CD14-positive monocyte (primary cell): ENCODE results near the gene SH3PXD2A. TPM values are rescaled to one million over a fixed set of nuclear protein-coding genes. Genes with fewer than 3 reads are reported as not detected.
A peak's percentile ranks its signal among the peaks of the same experiment; 100 is the strongest.

Experiments used
- DNase-seq, 3 donors: peaks; one replicate each; pipeline ENCODE4 v3.0.0-alpha.2; 2011 to 2022
- H2AFZ ChIP-seq: 2 replicates; pipeline ENCODE4 v1.6.0; 2012; ENCODE audit warnings: mild to moderate bottlenecking, low read depth, low read length, inconsistent platforms; ENCODE audit not compliant: insufficient read depth, poor library complexity, severe bottlenecking
- H3K27ac ChIP-seq, 2 donors: 1 replicate in 1 of 2; 2 replicates in 1 of 2; pipeline ENCODE4 v1.5.1; 2012 to 2013; ENCODE audit warnings: low read length in 2 of 2, control low read depth in 1 of 2, inconsistent platforms in 1 of 2, low read depth in 1 of 2, mild to moderate bottlenecking in 1 of 2
- H3K27me3 ChIP-seq, 2 donors: one replicate each; pipeline versions ENCODE4 v1.6.0 to v1.6.1; 2011 to 2013; ENCODE audit warnings: low read length in 2 of 2; ENCODE audit not compliant: control insufficient read depth in 2 of 2, insufficient read depth in 2 of 2
- H3K36me3 ChIP-seq, 2 donors: replicated peaks in 1 of 2; 1 replicate in 1 of 2; 2 replicates in 1 of 2; pipeline versions ENCODE4 v1.5.1 to v1.6.1; 2012 to 2013; ENCODE audit warnings: low read length in 2 of 2, control low read depth in 1 of 2, inconsistent platforms in 1 of 2, mild to moderate bottlenecking in 1 of 2; ENCODE audit not compliant: insufficient read depth in 2 of 2, control insufficient read depth in 1 of 2
- H3K4me1 ChIP-seq, 2 donors: 1 replicate in 1 of 2; 2 replicates in 1 of 2; pipeline versions ENCODE4 v1.5.1 to v1.6.1; 2012 to 2013; ENCODE audit warnings: low read length in 2 of 2, control low read depth in 1 of 2, inconsistent platforms in 1 of 2, mild to moderate bottlenecking in 1 of 2, moderate library complexity in 1 of 2; ENCODE audit not compliant: insufficient read depth in 2 of 2, control insufficient read depth in 1 of 2
- H3K4me2 ChIP-seq: replicated peaks from 2 replicates; pipeline ENCODE3; 2012; ENCODE audit warnings: low read length, moderate library complexity, mild to moderate bottlenecking; ENCODE audit not compliant: poor library complexity, severe bottlenecking; ENCODE audit errors: extremely low read depth
- H3K4me3 ChIP-seq, 3 experiments: fragments of 200-600 bp in 1 of 3; sonication (generic) in 1 of 3; replicated peaks in 1 of 3; 1 replicate in 2 of 3; 2 replicates in 1 of 3; pipeline ENCODE4 v1.5.1; 2011 to 2013; ENCODE audit warnings: low read length in 3 of 3, mild to moderate bottlenecking in 3 of 3, control low read depth in 2 of 3, low read depth in 2 of 3, inconsistent platforms in 1 of 3, moderate library complexity in 1 of 3
- H3K79me2 ChIP-seq: 2 replicates; pipeline ENCODE4 v1.6.0; 2012; ENCODE audit warnings: mild to moderate bottlenecking, control low read depth, inconsistent platforms, low read length, moderate library complexity; ENCODE audit not compliant: insufficient read depth
- H3K9ac ChIP-seq: 2 replicates; pipeline ENCODE4 v1.6.0; 2017; ENCODE audit warnings: low read length, mild to moderate bottlenecking; ENCODE audit not compliant: insufficient read depth, poor library complexity, severe bottlenecking
- H3K9me3 ChIP-seq, 2 donors: replicated peaks in 1 of 2; 1 replicate in 1 of 2; 2 replicates in 1 of 2; pipeline versions ENCODE4 v1.5.1 to v1.6.1; 2012 to 2013; ENCODE audit warnings: low read length in 2 of 2, control low read depth in 1 of 2; ENCODE audit not compliant: control insufficient read depth in 1 of 2, insufficient read depth in 1 of 2
- H4K20me1 ChIP-seq: 2 replicates; pipeline ENCODE4 v1.6.0; 2012; ENCODE audit warnings: mild to moderate bottlenecking, low read length, control low read depth, moderate library complexity; ENCODE audit not compliant: insufficient read depth
- H3K27ac Mint-ChIP-seq, 7 donors: one replicate each; pipeline ENCODE4 v1.8.0; 2020; ENCODE audit warnings: mild to moderate bottlenecking in 7 of 7, mixed read lengths in 7 of 7, moderate library complexity in 6 of 7, inconsistent platforms in 2 of 7
- H3K27me3 Mint-ChIP-seq, 3 donors: one replicate each; pipeline ENCODE4 v1.8.0; 2021 to 2022; ENCODE audit warnings: low read depth in 3 of 3, mild to moderate bottlenecking in 3 of 3, mixed read lengths in 3 of 3, moderate library complexity in 3 of 3, inconsistent platforms in 1 of 3
- H3K36me3 Mint-ChIP-seq, 2 donors: one replicate each; pipeline ENCODE4 v1.8.0; 2020; ENCODE audit warnings: mixed read lengths in 2 of 2, inconsistent platforms in 1 of 2, mild to moderate bottlenecking in 1 of 2
- H3K4me1 Mint-ChIP-seq: one replicate; pipeline ENCODE4 v1.8.0; 2020; ENCODE audit warnings: mild to moderate bottlenecking, mixed read lengths
- H3K4me3 Mint-ChIP-seq, 2 donors: one replicate each; pipeline ENCODE4 v1.8.0; 2020; ENCODE audit warnings: mild to moderate bottlenecking in 2 of 2, mixed read lengths in 2 of 2, moderate library complexity in 1 of 2
- H3K9me3 Mint-ChIP-seq, 7 donors: one replicate each; pipeline ENCODE4 v1.8.0; 2020 to 2022; ENCODE audit warnings: mixed read lengths in 7 of 7, mild to moderate bottlenecking in 6 of 7, moderate library complexity in 6 of 7, inconsistent platforms in 2 of 7
- WGBS: methylation state at CpG from one replicate; pipeline ENCODE4 v1.1.5; 2013; ENCODE audit warnings: missing lambda C conversion rate; ENCODE audit not compliant: insufficient coverage; 5-methylcytosine and 5-hydroxymethylcytosine counted together
- intact Hi-C, 2 donors: fragments of 100-400 bp; cut with micrococcal nuclease; formaldehyde crosslinking; loops; one replicate each; pipeline versions ENCODE4 v1.15.0 to v1.15.1; 2023
- polyA plus RNA-seq, 3 donors: library from polyadenylated mRNA; depleted of rRNA in 1 of 3; unstranded in 2 of 3; stranded (reverse) in 1 of 3; fragments of 300-500 nt in 2 of 3; fragments of >200 nt in 1 of 3; fragmentation: Illumina TruSeq in 2 of 3; gene quantifications; 1 replicate in 2 of 3; 2 replicates in 1 of 3; pipeline ENCODE4 v1.2.3, GENCODE V29; 2012 to 2021
- TF ChIP-seq, protein P1 (sequence below): fragments of 200-600 bp; IDR thresholded peaks from one replicate; pipeline ENCODE4 v1.8.0; 2022; ENCODE audit warnings: antibody characterized with exemption, mild to moderate bottlenecking

The SH3PXD2A gene
- polyA plus RNA-seq, 3 donors = 0.01 to 0.76 (median 0.05) TPM

DNA sequence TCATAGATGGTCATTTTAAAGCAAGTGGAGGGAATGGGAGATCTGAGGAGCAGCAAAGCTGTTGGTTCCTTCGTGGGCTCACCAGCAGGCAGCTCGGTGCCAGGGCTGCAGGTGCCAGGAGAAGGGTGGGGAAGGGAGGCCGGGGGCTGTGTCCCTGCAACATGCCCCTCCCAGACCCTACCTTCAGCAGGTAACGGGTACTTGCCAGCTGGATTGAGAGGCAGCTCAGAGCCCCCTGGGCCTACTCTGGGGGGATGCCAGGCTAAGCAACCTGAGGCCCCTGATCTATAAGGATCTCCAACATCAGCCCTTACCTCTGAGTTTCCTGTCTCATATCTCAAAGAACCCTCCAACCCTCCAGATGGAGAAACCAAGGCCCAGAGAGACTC is 188.6 kb downstream of the SH3PXD2A start:
- intact Hi-C loops = no loop called here
- no CpG with 5 or more reads among the region's 4 CpGs for WGBS

DNA sequence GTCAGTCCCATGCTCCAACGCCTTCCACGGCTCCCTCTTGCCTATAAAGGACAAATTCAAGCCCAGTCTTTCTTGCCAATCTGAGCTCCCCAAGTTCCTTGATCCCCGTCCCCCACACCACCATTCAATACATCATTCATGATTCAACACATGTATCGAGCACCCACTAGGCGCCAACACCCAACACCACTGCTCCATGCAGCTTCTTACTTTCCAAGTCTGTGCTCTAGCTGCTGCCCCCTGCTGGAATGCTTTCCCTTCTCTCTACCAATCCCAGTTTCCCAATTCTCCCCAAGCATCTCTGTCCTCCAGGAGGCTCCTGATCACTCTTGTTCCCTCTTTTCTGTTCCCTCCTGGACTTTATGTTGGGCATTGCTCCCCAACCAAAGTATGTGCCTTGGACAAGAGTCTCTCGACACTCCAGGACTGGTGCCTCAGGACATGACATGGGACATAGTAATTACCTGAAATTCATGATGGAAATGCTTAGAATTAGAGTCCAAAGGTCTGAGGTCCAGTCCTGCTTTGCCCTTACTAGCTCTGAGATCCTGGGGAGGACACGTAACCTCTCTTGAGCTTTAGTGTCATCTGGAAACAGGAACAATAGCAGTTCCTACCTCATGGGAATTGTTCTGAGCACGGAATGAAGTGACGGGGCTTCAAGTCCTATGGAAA is 189.2 kb downstream of the SH3PXD2A start:
- TF ChIP-seq, protein P1, sequence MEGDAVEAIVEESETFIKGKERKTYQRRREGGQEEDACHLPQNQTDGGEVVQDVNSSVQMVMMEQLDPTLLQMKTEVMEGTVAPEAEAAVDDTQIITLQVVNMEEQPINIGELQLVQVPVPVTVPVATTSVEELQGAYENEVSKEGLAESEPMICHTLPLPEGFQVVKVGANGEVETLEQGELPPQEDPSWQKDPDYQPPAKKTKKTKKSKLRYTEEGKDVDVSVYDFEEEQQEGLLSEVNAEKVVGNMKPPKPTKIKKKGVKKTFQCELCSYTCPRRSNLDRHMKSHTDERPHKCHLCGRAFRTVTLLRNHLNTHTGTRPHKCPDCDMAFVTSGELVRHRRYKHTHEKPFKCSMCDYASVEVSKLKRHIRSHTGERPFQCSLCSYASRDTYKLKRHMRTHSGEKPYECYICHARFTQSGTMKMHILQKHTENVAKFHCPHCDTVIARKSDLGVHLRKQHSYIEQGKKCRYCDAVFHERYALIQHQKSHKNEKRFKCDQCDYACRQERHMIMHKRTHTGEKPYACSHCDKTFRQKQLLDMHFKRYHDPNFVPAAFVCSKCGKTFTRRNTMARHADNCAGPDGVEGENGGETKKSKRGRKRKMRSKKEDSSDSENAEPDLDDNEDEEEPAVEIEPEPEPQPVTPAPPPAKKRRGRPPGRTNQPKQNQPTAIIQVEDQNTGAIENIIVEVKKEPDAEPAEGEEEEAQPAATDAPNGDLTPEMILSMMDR = peak; percentile 38
- Histone ChIP-seq H3K36me3 (no peaks in the 10 kb centered on the region), H3K27ac (no peak overlapping the region), H3K4me3 (no peak overlapping the region), H2AFZ (no peak overlapping the region), H3K9ac (no peak overlapping the region), H3K27me3 (no peaks in the 10 kb centered on the region), H4K20me1 (peaks cover 10% of the 10 kb centered on the region), H3K9me3 (no peaks in the 10 kb centered on the region), H3K4me1 (peaks cover 10 to 22% of the 10 kb centered on the region in 2 donors), H3K4me2 (no peak overlapping the region), H3K79me2 (peaks cover 8% of the 10 kb centered on the region)
- H3K36me3 Mint-ChIP-seq = peaks cover 1 to 4% of the 10 kb centered on the region in 2 donors
- peak overlapping the region in 1 of 7 donors; percentile 8 for H3K27ac Mint-ChIP-seq
- intact Hi-C loops = no loop called here
- WGBS = 97% methylated on average over 9 of the region's 9 CpGs
- DNase-seq = no peak
- peaks cover 15% of the 10 kb centered on the region for H3K4me1 Mint-ChIP-seq
- H3K9me3 Mint-ChIP-seq = peaks cover 0 to 3% (median 0%) of the 10 kb centered on the region in 7 donors
- H3K27me3 Mint-ChIP-seq = peaks cover 5 to 25% (median 10%) of the 10 kb centered on the region in 3 donors
- H3K4me3 Mint-ChIP-seq = no peak overlapping the region

More for the DNA sequence above, 188.6 kb downstream of the SH3PXD2A start:
- Histone ChIP-seq H3K79me2 (peaks cover 3% of the 10 kb centered on the region), H3K27ac (no peak overlapping the region), H3K9me3 (no peaks in the 10 kb centered on the region), H4K20me1 (peaks cover 10% of the 10 kb centered on the region), H3K4me2 (no peak overlapping the region), H3K4me1 (peaks cover 10 to 17% of the 10 kb centered on the region in 2 donors), H3K36me3 (no peaks in the 10 kb centered on the region), H2AFZ (no peak overlapping the region), H3K27me3 (no peaks in the 10 kb centered on the region), H3K4me3 (no peak overlapping the region), H3K9ac (no peak overlapping the region)
- H3K9me3 Mint-ChIP-seq = peaks cover 0 to 3% (median 0%) of the 10 kb centered on the region in 7 donors
- TF ChIP-seq, protein P1 = no peak
- peaks cover 15% of the 10 kb centered on the region for H3K4me1 Mint-ChIP-seq
- no peak overlapping the region for H3K4me3 Mint-ChIP-seq
- H3K36me3 Mint-ChIP-seq = peaks cover 1 to 4% of the 10 kb centered on the region in 2 donors
- DNase-seq = no peak
- H3K27me3 Mint-ChIP-seq = peaks cover 5 to 25% (median 10%) of the 10 kb centered on the region in 3 donors
- peak overlapping the region in 1 of 7 donors; percentile 18 for H3K27ac Mint-ChIP-seq
